HG03066 (cell line): ENCODE results near the gene MLH1.

Experiments used
- ATAC-seq: cut with Tn5 transposase; IDR thresholded peaks from one replicate; pipeline ENCODE4 v1.9.1; 2021; ENCODE audit warnings: low read depth; ENCODE audit not compliant: unreplicated experiment

MLH1 gene

DNA sequence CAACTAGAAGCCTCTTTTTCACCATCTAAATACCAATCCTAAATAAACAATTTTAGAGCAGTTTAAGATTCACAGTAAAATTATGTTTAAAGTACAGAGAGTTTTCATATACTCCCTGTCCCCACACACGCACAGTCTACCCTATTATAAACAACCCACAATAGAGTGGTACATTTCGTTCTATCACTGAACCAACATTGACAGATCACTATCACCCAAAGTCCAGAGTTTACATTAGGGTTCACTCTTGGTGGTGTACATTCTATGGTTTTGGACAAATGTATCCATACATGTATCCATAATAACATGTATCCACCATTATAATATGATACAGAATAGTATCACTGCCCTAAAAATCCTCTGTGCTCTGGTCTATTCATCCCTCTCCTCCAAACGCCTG is 89.0 kb downstream of the MLH1 start:
- ATAC-seq: no peak

DNA sequence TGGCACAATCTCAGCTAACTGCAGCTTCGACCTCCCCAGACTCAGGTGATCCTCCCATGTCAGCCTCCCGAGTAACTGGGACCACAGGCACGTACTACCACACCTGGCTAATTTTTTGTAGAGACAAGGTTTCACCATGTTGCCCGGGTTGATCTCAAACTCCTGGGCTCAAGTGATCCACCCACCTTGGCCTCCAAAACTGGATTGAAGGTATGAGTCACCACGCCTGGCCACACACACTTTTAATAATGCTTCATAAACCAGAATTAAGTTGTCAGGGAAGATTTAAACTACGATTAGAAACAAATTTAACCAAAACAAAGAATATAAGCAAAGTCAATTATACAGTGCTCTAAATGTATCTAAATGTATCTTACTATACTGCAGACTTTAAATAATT is 93.6 kb downstream of the MLH1 start:
- no peak for ATAC-seq

DNA sequence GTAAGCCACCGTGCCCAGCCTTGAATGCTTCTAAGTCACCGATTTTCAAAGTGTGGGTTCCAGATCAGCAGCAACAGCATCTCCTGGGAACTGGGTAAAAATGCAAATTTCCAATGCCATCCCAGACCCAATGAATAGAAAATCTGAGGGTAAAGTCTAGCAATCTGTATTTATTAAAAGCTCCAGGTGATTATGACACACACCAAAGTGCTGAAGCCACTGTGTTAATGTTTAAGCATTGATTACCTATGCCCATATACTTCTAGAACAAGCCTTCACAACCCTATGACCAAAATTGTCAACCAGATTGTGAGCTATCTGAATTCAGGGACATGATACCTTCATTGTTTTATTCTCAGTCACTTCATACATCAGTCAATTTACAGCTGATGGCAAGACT is 94.6 kb downstream of the MLH1 start:
- ATAC-seq: no peak

DNA sequence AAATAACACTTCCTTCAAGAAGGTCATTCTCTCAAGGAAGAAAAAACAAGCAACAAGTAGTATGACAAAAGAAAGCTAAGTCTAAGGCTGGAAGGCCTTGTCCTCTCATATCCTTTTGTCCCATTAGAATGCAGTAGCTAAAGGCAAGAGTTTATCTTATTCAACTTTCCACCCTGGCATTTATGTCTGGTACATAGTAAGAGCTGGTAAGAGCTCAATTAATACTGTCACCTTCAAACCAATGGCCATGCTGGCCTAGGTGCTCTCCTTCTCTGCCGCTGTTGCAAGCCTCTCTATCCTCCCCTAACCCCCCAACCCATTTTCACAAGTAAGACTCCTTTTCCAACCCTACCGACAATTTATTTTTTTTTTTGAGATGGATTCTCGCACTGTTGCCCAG is 99.2 kb downstream of the MLH1 start:
- ATAC-seq: no peak

DNA sequence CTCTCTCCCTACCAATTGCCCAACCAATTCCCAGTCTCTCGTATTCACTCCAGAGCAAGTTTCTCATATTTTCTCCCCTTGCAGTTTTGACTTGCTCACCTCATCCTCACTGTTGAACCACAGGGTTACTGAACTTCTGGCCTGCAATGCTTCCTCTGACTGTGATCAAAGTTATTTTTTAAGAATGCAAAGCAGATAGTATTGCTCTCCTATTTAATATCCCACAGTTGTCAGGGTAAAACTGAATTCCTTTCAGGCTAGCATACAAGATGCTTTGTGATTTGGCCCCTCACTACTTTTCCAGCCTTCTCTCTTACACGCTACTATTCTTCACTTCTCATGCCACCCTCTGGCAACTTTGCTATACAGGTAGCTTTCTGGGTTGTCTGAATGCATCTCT is 100.2 kb downstream of the MLH1 start:
- ATAC-seq: no peak

DNA sequence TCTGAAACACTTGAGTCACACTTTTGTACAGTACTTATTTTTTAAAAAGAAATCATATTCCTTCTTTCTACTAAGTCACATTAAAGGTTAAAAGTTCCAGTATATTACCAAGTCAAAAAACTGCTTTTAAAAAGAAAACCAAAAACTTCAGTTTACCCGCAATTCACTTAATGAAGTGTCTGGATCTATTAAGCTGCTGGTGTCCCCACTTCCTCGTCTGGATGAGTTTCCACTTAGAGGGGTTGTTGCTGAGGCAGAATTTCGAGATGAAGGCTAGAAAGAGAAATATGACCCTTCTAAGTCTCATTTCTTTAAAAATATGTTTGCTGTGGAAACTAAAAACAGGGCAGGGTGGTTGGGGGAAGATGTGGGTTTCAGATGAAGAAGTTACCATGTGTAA is 101.3 kb downstream of the MLH1 start:
- ATAC-seq: no peak

DNA sequence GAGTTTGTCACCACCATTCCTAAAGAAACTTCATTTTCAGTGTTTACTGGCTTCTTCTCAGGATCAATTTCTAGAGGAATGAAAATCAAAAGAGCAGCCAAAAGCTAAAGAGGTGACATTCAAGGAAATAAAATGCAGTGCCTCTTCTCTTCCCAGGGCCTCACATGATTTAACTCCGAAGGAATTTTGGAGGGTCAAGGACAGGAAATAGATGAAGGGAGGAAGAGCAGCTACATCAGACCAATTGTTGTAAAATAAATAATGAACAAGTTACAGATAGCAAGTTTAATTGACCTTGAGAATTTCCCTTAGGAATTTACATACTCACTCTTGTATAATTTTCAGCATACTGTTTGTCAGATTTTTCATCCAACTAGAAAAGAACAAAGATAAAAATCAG is 103.0 kb downstream of the MLH1 start:
- no peak for ATAC-seq

DNA sequence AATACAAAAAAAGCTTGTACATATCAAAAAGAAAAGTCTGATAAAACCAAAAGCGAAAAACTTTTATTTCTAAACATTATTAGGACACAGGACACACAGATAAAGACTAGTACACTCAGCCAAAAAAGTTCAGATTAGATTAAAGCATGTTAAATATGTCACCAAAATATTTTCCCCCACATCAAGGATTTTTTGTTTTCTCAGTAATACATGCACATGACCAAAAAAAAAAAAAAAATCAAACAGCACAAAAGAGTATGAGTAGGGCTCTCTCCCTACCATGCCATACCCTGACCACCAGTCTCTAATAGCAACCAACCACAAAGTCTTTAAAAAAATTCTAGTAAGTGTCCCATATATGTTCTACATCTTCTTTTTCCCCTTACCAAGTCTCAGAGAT is 103.7 kb downstream of the MLH1 start:
- ATAC-seq: no peak

DNA sequence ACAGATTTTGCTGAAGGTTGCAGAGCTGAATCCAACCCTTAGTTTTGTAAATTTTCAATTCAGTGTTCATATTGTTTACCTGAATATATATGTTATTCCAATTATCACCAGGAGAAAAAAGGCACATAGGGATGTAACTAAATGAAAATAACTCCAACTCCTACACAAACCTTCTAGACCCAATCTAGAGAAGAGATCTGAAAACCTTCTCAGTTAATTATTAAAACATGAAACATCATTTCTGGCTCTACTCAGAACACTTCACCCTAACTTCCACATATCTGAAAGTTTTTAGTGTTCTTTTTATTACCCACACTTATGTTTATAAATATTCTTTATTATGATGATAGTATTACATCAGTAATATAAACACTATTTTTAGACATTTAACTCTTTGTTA is 104.5 kb downstream of the MLH1 start:
- peak; percentile 60 for ATAC-seq

DNA sequence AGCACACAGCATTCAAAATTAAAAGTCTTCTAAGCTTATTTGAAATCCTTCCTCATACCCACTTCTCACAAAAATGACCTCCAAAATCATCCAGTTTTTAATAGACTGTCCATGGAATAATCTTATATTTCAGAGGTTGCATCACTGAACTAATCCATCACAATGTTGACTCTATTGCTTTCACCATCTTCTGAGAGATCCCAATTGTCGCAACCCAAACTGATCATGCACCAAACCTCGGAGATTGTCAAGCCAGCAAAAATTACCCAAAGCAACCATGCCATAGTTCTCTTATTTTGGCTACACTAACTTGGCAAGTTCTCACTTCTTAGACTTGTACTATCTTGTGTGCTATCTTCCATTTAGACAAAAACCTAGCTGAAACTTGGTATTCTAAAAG is 105.6 kb downstream of the MLH1 start:
- no peak for ATAC-seq

DNA sequence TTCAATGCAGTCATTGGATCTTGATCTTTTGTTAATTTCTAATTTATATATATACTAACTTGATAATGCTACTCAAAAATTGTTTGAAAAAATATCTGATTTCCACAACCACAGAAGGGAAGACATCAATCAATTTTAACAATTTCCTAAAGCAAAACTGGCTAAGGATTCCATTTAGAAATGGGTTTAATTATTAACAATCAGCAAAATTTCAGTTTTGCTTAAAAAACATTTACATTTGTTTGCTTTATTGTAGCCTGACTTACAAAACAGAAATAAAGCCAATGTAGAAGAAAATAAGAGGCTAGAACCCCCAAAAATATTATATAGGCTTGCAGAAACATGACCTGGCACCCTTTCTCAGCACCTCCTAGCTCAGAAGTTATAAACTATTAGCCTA is 106.2 kb downstream of the MLH1 start:
- ATAC-seq: no peak

DNA sequence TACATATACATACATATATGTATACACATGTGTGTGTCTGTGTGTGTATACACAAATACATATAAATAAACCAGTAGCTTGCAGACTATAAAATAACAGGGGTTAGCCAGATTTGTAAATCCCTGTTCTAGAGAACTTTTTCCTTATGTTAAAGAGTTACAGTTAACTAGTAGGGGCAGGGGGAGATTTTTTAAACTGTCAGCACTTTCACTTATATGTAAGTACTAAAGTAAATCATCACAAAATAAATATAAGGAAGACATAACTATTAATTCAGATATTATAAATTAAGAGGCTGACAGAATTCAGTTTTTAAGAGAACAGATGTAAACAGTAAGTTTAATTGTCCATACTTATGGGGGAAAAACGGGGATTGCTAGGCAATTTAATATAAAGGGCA is 107.1 kb downstream of the MLH1 start:
- ATAC-seq: no peak
